ENCODE measurements around the gene VSIR. TPM values are rescaled to one million over a fixed set of nuclear protein-coding genes. Genes with fewer than 3 reads are reported as not detected.

The VSIR gene
- total and polyA plus RNA-seq, 9 donors: 23.5 to 45.0 (median 33.9) TPM

GRCh38 chr10:71807557-71808510, 34.5 kb upstream of the VSIR start:
- no peak for DNase-seq
- Histone ChIP-seq H3K4me1 (ENCODE audit: control insufficient read depth, insufficient read depth, low read length) (peaks cover 3% of the 10 kb centered on the region), H3K4me3 (ENCODE audit: low read length) (no peak overlapping the region), H3K9me3 (replicated peaks; ENCODE audit: control insufficient read depth, low read depth, low read length) (no peaks in the 10 kb centered on the region), H3K27me3 (ENCODE audit: control insufficient read depth, insufficient read depth, low read length) (peaks cover 9% of the 10 kb centered on the region), H3K27ac (ENCODE audit: low read length) (no peak overlapping the region), H3K36me3 (ENCODE audit: control insufficient read depth, insufficient read depth, low read length) (no peaks in the 10 kb centered on the region)
- WGBS (ENCODE audit: insufficient coverage): 87% methylated on average over 19 of the region's 21 CpGs

- Histone ChIP-seq H3K4me3 (ENCODE audit: low read length) (no peak overlapping the region), H3K27me3 (ENCODE audit: control insufficient read depth, insufficient read depth, low read length) (peaks cover 9% of the 10 kb centered on the region), H3K36me3 (ENCODE audit: control insufficient read depth, insufficient read depth, low read length) (no peaks in the 10 kb centered on the region), H3K4me1 (ENCODE audit: control insufficient read depth, insufficient read depth, low read length) (peaks cover 3% of the 10 kb centered on the region), H3K9me3 (replicated peaks; ENCODE audit: control insufficient read depth, low read depth, low read length) (no peaks in the 10 kb centered on the region), H3K27ac (ENCODE audit: low read length) (no peak overlapping the region)
- 86% methylated on average over 20 of the region's 23 CpGs for WGBS (ENCODE audit: insufficient coverage)
- no peak for DNase-seq
These were observed 33.6 kb upstream of the VSIR start for GRCh38 chr10:71806704-71807556.

- Histone ChIP-seq H3K9me3 (replicated peaks; ENCODE audit: control insufficient read depth, low read depth, low read length) (no peaks in the 10 kb centered on the region), H3K27ac (ENCODE audit: low read length) (no peak overlapping the region), H3K27me3 (ENCODE audit: control insufficient read depth, insufficient read depth, low read length) (peaks cover 9% of the 10 kb centered on the region), H3K4me3 (ENCODE audit: low read length) (no peak overlapping the region), H3K36me3 (ENCODE audit: control insufficient read depth, insufficient read depth, low read length) (no peaks in the 10 kb centered on the region), H3K4me1 (ENCODE audit: control insufficient read depth, insufficient read depth, low read length) (peaks cover 3% of the 10 kb centered on the region)
- 23% methylated on average over 38 of the region's 41 CpGs for WGBS (ENCODE audit: insufficient coverage)
- DNase-seq: no peak
These were observed 32.7 kb upstream of the VSIR start for GRCh38 chr10:71805776-71806703.

GRCh38 chr10:71804077-71804476, 30.8 kb upstream of the VSIR start:
- Histone ChIP-seq H3K27ac (ENCODE audit: low read length) (no peak overlapping the region), H3K9me3 (replicated peaks; ENCODE audit: control insufficient read depth, low read depth, low read length) (no peaks in the 10 kb centered on the region), H3K4me1 (ENCODE audit: control insufficient read depth, insufficient read depth, low read length) (peaks cover 3% of the 10 kb centered on the region), H3K4me3 (ENCODE audit: low read length) (no peak overlapping the region), H3K27me3 (ENCODE audit: control insufficient read depth, insufficient read depth, low read length) (peaks cover 9% of the 10 kb centered on the region), H3K36me3 (ENCODE audit: control insufficient read depth, insufficient read depth, low read length) (no peaks in the 10 kb centered on the region)
- peak; percentile 77 for DNase-seq
- WGBS (ENCODE audit: insufficient coverage): 69% methylated on average over 1 of the region's 4 CpGs

- Histone ChIP-seq H3K4me3 (ENCODE audit: low read length) (no peak overlapping the region), H3K36me3 (ENCODE audit: control insufficient read depth, insufficient read depth, low read length) (no peaks in the 10 kb centered on the region), H3K9me3 (replicated peaks; ENCODE audit: control insufficient read depth, low read depth, low read length) (no peaks in the 10 kb centered on the region), H3K27ac (ENCODE audit: low read length) (no peak overlapping the region), H3K4me1 (ENCODE audit: control insufficient read depth, insufficient read depth, low read length) (peaks cover 3% of the 10 kb centered on the region), H3K27me3 (ENCODE audit: control insufficient read depth, insufficient read depth, low read length) (peaks cover 9% of the 10 kb centered on the region)
- no peak for DNase-seq
- 88% methylated on average over 14 of the region's 18 CpGs for WGBS (ENCODE audit: insufficient coverage)
These were observed 29.6 kb upstream of the VSIR start for GRCh38 chr10:71802715-71803488.

- H3K9me3 ChIP-seq (replicated peaks; ENCODE audit: control insufficient read depth, low read depth, low read length): no peaks in the 10 kb centered on the region
- no peak overlapping the region for H3K4me3 ChIP-seq (ENCODE audit: low read length)
- peaks cover 3% of the 10 kb centered on the region for H3K4me1 ChIP-seq (ENCODE audit: control insufficient read depth, insufficient read depth, low read length)
- no peaks in the 10 kb centered on the region for H3K36me3 ChIP-seq (ENCODE audit: control insufficient read depth, insufficient read depth, low read length)
- H3K27ac ChIP-seq (ENCODE audit: low read length): no peak overlapping the region
- WGBS (ENCODE audit: insufficient coverage): 82% methylated on average over 6 of the region's 6 CpGs
- H3K27me3 ChIP-seq (ENCODE audit: control insufficient read depth, insufficient read depth, low read length): peaks cover 8% of the 10 kb centered on the region
- no peak for DNase-seq
These were observed 28.9 kb upstream of the VSIR start for GRCh38 chr10:71802235-71802634.

- no peaks in the 10 kb centered on the region for H3K36me3 ChIP-seq (ENCODE audit: control insufficient read depth, insufficient read depth, low read length)
- no peaks in the 10 kb centered on the region for H3K9me3 ChIP-seq (replicated peaks; ENCODE audit: control insufficient read depth, low read depth, low read length)
- H3K4me1 ChIP-seq (ENCODE audit: control insufficient read depth, insufficient read depth, low read length): peaks cover 3% of the 10 kb centered on the region
- DNase-seq: no peak
- 87% methylated on average over 7 of the region's 9 CpGs for WGBS (ENCODE audit: insufficient coverage)
- H3K27ac ChIP-seq (ENCODE audit: low read length): no peak overlapping the region
- H3K4me3 ChIP-seq (ENCODE audit: low read length): no peak overlapping the region
- H3K27me3 ChIP-seq (ENCODE audit: control insufficient read depth, insufficient read depth, low read length): peaks cover 6% of the 10 kb centered on the region
These were observed 28.0 kb upstream of the VSIR start for GRCh38 chr10:71801361-71801760.

- no peaks in the 10 kb centered on the region for H3K27me3 ChIP-seq (ENCODE audit: control insufficient read depth, insufficient read depth, low read length)
- DNase-seq: no peak
- H3K4me1 ChIP-seq (ENCODE audit: control insufficient read depth, insufficient read depth, low read length): no peaks in the 10 kb centered on the region
- no peak overlapping the region for H3K4me3 ChIP-seq (ENCODE audit: low read length)
- no peaks in the 10 kb centered on the region for H3K36me3 ChIP-seq (ENCODE audit: control insufficient read depth, insufficient read depth, low read length)
- no peaks in the 10 kb centered on the region for H3K9me3 ChIP-seq (replicated peaks; ENCODE audit: control insufficient read depth, low read depth, low read length)
- H3K27ac ChIP-seq (ENCODE audit: low read length): no peak overlapping the region
- 90% methylated on average over 2 of the region's 3 CpGs for WGBS (ENCODE audit: insufficient coverage)
These were observed 26.5 kb upstream of the VSIR start for GRCh38 chr10:71799608-71800453.

All from muscle of leg (tissue), 11 donors.